SIG-M5 (cell line): Measurements from ENCODE around the gene RYR2.

Experiments used
- DNase-seq: peaks from one replicate; lab custom pipeline; 2025; lab: John Stamatoyannopoulos, UW

The RYR2 gene

DNA sequence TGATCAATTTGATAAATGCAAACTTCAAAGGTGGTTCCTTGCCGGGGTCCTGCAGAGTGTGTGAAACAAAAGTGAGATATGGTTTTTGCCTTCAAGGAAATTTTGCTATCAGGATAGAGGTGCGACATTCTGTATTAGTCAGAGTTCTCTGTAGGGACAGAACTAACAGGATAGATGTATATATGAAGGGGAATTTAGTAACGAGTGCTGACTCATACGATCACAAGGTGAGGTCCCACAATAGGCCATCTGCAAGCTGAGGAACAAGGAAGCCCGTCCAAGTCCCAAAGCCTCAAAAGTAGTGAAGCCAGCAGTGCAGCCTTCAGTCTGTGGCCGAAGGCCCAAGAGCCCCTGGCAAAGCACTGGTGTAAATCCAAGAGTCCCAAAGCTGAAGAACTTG lies 157.0 kb downstream of the RYR2 start:
- no peak for DNase-seq

DNA sequence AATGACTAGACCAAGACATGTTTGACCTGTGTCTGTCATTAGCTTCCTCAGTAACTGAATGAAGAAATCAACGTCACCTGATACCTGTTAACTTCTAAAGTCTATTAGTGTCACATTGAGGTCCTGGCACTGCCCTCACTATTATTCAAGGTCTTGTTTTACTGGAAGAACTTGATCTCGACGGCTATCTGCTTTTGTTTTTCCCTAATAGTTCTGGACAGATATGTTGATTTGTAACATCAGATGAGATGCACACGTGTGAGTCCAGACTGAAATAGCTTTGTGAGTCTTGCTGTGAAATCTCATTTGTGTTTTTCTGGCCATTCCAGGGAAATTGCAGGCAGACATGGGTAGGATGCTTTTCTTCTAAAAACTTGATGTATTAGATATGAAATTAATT lies 159.2 kb downstream of the RYR2 start:
- DNase-seq = no peak

DNA sequence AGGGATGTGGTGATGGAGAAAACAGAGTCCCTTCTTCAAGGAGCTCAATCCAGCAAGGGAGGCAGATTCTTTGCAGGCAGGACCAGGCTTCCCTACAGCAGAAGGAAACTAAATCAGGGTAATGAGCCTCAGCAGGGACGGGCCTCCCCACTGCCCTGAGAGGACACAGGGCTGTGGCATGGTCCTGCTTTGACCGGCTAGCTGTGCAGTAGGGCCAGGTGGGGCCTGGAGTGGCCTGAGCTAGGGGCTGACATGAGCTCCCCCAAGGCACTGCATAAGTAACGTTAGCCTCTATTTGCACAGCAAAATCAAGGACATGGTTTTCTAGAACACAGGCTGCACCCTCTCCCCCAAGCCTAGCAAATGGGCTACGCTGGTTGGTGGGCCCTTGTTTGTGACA lies 162.9 kb downstream of the RYR2 start:
- no peak for DNase-seq

DNA sequence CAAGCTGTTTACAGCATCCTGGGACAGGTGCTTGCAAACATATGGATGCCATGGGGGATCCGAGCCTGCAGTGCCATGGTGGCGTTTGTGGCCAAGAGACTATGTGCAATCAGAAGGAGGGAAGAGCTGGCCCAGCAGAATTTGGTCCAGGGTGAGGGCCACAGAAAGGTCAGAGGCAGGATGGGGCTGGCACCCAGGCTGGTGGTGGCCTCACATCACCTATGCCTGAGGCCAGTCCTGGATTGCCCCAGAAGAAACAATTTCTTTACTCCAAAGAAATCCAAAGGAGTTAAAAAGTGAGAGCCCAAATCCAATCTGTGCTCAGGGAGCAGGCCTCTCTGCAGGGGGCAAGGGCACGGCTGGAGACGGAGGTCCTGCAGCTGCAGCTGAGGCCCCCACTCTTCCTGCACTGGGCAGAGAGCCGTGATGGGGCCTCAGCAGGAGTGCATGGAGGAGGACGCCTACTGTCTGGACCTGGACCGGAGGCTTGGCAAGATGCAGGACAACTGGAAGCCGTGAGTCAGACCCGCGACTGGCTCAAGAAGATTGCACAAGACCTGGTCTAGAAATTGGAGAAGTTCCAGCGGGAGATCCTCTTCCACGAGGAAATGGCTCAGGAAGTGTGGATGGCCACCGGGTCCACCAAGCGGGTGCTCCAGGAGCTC lies 163.5 kb downstream of the RYR2 start:
- DNase-seq = no peak

DNA sequence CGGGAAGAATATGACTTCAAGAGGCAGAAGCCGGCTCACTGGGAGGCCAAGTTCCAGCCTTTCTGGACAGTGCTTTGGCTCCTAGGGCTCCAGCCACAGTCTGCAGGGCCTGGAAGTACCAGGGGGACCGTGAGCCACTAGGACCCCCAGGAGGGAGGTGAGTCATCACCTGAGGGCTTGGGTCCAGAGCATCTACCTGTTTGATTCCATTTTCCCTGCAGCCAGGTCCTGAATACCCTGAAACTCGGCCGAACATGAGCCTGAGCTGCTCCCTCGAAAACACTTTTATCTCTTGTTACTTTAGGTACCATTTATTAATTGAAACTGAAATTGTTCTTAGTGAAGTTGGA lies 164.1 kb downstream of the RYR2 start:
- DNase-seq = no peak

DNA sequence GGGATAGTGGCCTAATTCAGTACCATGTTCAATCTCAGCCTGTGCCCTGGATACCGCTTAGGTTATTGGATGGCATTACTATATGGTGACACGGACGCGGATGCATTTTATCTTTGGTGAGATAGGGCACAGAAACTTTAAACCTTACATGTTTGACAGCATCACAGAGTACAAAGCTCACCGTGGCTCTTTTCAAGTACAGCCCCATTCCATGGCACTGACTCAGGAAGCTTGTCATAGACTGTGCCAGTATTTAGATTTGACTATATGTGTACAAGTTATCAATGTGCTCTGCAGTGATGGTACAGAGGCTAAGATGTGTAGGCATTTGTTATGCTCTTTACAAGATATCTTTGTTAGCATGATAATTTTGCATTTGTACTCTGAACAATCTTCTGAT lies 169.0 kb downstream of the RYR2 start:
- no peak for DNase-seq

DNA sequence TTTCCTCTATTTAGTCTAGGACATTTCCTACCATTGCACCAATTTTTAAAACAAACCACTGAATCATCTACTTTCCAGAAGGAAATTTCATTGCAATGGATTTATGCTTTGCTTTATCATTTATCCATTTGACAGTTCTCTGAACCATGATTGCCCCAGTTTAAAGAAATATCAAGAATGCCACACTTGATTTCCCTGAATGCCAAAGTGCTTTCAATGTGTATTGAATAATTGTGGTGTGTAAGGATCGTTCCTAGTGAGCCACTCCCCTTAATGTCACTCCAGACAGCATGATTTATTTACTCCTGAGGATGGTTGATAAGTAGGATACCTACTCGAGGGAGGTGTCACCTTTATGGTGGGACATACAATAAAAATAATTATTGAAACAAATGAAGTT lies 169.6 kb downstream of the RYR2 start:
- DNase-seq = no peak

DNA sequence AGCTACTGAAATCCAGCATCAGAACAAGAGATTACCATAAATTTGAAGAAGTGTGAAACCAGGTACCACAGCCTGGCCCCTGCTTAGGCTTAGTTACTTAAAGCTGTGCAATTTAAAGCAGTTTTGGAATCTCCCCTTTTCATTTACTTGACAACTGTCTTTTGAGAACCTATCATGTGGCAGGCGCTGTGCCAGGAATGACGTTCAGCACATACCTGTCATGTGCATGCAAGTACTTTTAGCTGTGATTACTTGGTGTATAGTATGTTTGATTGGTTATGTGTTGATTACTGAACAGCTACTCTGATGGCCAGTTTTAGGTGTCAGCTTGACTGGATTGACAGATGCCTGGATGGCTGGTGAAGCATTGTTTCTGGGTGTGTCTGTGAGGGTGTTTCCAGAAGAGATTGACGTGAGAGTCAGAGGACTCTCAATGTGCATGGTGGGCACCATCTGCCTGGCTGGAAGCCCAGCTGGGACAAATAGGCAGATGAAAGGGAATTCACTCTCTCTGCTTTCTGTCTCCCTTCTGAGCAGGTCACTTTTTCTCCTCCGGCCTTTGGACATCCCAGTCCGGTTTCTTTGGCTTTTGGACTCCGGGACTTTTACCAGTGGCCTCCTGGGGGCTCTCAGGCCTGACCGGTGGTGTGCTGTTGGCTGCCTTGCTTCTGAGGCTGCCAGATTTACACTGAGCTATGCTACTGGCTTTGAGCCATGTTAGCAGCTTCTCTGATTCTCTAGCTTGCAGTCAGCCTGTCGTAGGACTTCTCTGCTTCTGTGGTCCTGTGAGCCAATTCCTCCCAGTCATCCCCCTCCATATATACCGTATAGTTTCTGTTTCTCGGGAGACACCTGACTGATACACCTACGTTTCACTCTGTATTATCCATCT lies 178.0 kb downstream of the RYR2 start:
- DNase-seq = no peak

DNA sequence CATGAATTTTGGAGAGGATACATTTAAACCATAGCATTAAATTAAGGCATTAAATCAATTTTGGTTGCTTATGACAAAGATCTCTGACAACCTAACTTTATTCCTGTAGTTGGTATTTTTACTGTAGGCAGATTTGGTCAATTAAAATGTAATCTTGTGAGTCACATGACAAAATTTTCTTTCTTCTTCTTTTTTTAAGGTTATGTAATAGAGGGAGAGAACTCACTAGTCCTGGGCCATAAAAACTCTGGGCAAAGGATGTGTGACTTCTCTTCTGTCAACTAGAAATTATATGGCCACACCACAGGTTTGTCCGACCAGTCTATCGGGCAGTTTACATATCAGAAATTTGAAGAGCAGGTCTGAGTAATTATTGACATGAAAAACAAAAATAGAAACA lies 181.4 kb downstream of the RYR2 start:
- DNase-seq = no peak

DNA sequence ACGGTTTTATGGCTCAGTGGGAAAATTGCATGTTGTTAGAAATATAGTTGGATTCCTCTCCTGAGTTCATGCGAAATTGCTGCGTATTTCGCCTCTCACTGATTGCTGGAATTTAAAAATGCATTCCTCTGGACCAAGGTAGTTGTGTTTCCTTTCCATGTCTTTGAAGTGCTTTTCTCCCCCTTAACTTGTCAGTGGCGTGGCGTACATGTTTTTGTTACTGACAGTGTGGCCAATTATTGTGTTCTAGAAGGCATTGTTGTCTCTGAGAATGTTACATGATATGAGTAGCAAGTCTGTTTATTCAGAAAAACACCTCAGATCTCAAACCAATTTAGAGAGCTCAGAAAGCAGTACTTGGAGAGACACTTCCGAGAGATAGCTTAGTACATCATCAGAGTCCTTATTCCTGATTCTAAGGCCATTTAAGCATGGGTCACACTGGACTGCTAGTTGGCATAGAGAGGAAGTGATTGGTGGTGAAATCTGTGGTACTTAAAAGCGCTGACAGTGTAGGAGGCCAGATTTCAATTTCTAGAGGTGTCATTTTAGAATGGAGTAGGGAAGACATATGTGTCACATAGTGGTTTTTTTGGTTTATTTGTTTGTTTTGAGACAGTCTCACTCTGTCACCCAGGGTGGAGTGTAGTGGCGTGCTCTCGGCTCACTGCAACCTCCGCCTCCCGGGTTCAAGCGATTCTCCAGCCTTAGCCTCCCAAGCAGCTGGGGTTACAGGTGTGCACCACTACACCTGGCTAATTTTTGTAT lies 184.4 kb downstream of the RYR2 start:
- DNase-seq = no peak

DNA sequence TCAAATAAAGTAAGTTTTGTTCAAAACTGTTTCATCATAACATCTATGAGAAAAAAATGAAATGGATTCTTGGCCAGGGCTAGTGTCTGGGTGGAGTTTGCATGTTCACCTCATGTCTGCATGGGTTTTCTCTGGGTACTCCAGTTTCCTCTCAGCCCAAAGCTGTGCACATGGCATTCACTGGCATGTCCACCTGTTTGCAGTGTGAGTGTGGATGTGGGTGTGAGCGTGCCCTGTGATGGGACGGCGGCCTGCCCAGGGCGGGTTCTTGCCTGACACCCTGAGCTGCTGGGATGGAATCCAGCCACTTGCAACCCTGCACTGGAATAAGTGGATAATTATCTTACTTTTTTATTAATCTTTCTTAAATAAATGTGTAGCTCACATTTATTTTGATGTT lies 185.5 kb downstream of the RYR2 start:
- no peak for DNase-seq

DNA sequence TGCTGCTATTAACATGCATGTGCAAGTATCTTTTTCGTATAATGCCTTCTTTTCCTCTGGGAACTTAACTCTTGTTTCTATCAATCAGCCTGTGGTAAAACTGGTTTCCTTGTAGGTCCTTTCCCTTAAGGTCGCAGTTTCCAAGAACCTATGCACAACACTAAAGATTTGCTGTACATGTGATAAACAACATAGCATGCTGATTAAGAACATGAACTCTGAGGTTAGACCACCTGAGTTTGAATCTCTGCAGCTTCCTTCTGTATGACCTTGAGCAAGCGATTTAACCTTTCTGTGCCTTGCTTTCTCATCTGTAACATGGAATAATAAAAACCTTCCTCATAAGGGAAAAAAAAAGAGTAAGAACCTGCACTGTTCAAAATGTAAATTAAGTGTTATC lies 186.4 kb downstream of the RYR2 start:
- no peak for DNase-seq

DNA sequence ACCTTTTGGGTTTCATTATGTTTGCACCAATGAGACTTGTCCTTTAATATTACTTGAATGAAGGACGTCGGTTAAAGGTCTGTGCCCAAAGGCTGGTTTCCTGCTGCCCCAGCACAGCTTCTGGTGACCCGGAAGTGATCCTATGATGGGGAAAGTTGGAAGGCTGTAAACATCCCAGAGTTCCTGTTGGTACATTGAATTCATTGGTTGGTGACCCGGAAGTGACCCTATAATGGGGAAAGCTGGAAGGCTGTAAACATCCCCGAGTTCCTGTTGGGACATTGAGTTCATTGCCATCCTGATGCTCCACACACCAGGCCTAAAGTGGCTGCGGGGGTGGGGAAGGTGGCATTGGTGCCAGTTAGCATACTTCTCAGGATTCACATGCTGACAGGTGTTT lies 187.3 kb downstream of the RYR2 start:
- no peak for DNase-seq

DNA sequence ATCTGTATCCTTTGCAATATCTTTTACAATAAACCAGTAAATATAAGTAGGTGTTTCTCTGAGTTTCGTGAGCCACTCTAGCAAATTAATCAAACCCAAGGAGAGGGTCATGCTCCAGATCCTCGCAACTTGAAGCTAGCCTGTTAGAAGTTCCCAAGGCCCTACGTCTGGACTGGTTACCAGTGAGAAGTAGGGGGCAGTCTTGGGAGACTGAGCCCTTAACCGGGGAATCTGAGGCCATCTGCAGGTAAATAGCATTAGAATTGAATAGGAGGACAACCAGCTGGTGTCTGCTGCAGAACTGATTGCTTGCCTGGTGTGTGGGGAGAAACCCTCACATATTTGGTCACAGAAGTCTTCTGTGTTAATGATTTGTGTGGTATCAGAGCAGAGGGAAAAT lies 190.5 kb downstream of the RYR2 start:
- DNase-seq = no peak

DNA sequence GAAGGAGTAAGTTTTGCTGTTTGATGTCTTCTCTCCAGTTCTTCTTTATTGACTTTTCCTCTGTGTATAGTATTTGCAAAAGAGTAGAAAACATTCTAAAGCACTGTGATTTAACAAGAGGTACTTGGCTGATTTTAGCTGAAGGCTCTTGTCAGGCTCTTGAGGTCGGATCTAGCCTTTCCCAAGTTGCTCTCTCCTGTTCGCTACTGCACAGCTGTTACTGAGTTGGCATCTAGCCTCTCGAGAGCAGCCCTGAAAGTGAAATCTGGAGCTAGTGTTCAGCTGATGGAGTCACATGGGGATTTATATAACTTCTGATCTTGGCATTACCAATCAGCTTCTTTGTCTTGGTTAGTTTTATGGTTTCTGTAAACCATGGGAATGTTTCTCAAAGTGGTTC lies 193.1 kb downstream of the RYR2 start:
- DNase-seq = no peak

DNA sequence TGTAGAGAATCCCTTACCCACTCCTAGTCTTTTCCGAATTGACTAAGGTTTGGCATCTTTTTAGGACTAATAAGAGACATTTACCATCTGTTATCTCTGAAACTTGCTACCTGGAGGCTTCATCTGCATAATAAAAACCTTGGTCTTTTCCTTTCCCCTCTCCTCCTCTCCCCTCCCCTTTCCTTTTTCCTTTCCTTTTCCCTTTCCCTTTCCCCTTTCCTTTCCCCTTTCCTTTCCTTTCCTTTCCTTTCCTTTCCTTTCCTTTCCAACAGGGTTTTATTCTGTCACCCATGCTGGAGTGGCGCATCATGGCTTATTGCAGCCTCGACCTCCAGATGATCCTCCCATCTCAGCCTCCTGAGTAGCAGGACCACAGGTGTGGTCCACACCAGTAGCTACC lies 195.7 kb downstream of the RYR2 start:
- no peak for DNase-seq

DNA sequence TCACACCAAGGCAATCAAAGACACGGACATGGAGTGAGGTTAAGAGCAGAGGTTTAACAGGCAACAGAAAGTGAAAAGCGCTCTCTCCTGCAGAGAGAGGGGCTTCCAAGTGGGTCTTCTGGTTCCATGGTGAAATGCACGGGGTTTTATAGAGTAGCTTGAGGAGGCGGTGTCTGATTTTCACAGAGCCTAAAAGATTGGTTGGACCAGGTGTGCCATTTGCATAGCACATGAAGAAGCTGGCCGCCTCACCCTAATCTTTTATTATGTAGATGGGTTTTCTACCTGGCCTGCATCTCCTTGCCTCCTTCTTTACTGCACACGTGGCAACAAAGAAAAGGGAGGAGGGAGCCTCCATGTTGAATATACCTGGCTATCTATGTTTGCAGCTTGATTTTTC lies 197.3 kb downstream of the RYR2 start:
- no peak for DNase-seq

DNA sequence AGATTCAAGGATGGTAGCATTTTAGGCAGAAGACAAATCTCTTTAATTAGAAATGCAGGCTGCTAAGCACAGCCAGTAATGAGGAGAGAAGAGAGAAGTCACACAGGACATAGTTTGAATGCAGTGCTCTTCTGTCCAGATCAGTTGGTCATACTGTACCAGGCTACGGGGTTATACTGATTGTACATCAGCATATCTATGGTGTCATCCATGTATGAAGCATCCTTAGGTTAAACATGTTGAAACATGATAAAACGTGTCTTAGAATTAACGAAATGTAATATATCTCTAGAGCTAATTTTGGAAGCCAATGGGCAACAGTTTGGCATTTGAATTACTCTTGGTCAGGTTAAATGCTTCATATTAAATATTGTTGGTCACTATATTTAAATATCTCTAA lies 199.1 kb downstream of the RYR2 start:
- no peak for DNase-seq

DNA sequence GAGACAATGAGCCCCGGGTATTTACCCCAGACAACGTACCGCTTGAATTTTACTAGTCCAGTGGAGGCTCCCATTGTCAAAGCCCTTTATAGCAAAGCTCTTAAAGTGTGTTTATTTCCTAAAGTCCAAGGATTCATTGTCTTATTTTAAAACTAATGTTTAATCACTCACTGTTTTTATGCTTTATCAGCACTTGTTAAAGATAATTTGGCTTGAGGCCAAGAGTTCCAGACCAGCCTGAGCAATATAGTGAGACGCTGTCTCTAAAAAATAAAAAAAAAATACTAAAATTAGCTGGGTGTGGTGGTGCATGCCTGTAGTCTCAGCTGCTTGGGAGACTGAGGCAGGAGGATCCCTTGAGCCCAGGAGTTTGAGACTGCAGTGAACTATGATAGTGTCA lies 202.8 kb downstream of the RYR2 start:
- DNase-seq = no peak

DNA sequence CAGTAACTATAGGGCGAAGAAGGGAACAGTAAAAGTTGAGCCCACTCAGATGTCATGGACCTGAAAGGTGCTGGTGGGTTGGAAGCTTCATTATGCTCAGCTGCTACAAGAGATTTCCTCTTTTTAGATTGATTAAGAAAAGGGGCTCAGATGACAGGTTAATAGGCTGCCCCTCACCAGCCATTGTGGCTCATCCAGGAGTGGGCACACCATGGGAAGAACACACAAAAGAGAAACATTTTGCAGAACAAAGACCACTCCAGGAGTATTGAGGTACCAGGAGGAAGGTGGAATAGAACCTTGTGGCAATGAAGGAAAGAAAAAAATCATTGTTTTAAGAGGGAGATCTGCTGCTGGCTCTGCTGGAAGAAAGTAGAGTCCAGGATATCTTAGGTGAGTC lies 205.5 kb downstream of the RYR2 start:
- no peak for DNase-seq

DNA sequence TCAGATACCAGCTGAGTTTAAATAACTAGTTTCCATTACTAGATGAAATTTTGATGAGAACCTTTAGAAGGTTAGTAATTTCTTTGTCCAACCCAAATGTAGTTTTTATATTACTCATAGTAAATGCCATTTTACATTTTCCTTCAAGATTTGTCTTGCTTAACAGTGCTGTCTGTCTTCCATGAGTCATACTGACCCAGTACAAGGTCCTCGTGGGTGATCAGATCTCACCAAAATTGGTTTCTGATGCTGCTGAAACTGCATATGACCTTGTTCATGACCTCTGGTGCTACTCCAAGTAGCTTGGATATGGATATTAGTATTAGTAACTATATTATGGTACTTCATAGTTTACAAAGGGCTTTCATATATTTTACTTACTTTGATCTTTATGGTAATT lies 207.1 kb downstream of the RYR2 start:
- no peak for DNase-seq

DNA sequence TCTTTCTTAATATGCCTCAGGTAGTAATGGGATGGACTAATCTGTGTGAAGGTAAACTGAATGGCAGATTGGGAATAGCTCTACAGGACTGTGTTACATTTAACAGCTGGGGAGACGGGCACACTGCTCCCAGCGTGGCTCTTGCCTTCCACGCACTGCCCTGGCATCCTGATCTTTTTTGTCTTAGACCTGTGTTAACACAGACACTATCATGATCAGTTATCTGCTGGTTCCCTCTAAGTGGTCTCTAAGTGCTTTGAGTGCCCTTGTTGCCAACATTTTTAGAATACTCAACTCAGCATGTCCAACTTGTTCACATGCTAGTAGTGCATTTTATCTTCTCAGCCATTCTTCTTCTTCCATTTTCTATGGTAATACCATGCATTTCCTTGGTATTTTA lies 208.1 kb downstream of the RYR2 start:
- no peak for DNase-seq

DNA sequence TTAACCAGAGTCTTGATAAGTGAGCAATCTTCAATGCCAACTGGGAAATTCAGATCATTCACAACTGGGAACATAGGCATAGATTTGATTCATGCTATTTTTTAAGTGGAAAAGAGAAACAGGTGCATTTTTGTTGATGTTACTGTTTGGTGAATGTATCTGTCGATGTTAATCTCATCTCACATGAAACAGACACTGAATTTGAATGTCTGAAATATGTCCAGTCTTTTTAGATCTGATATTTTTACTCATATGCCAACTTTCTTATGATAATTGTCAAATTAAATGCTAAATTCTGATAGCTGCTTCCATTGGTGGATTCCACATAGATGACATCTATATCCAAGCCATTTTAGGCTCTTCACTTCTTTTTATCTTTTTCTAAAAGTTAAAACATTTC lies 213.1 kb downstream of the RYR2 start:
- no peak for DNase-seq
